Measurements from ENCODE around the gene CCBE1.

Gene CCBE1

DNA sequence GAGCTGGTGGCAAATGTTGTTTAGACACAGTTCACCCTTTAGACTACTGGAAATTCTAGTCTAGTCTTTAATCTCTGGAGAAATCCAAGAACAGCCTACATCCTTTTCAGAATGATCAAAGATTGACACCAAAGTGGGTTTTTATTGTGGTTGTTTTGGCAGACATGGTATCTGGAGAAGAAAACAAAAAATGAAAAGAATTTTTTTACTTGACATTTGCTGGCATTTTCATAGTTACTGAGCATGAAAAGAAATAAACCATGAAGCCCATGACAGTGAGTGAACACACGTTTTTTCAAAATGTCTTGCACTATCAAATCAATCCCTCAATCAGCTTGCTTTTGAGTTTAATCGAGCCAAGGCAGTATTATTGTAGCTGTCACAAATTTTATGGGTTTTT, 125.3 kb downstream of the CCBE1 start:
- no peak for TF ChIP-seq ZFX (IDR thresholded peaks at IDR 0.05; ENCODE audit: borderline replicate concordance)
- TF ChIP-seq, protein P1, sequence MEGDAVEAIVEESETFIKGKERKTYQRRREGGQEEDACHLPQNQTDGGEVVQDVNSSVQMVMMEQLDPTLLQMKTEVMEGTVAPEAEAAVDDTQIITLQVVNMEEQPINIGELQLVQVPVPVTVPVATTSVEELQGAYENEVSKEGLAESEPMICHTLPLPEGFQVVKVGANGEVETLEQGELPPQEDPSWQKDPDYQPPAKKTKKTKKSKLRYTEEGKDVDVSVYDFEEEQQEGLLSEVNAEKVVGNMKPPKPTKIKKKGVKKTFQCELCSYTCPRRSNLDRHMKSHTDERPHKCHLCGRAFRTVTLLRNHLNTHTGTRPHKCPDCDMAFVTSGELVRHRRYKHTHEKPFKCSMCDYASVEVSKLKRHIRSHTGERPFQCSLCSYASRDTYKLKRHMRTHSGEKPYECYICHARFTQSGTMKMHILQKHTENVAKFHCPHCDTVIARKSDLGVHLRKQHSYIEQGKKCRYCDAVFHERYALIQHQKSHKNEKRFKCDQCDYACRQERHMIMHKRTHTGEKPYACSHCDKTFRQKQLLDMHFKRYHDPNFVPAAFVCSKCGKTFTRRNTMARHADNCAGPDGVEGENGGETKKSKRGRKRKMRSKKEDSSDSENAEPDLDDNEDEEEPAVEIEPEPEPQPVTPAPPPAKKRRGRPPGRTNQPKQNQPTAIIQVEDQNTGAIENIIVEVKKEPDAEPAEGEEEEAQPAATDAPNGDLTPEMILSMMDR (IDR thresholded peaks at IDR 0.05), result no peak
- H3K27ac ChIP-seq, result no peak overlapping the region

DNA sequence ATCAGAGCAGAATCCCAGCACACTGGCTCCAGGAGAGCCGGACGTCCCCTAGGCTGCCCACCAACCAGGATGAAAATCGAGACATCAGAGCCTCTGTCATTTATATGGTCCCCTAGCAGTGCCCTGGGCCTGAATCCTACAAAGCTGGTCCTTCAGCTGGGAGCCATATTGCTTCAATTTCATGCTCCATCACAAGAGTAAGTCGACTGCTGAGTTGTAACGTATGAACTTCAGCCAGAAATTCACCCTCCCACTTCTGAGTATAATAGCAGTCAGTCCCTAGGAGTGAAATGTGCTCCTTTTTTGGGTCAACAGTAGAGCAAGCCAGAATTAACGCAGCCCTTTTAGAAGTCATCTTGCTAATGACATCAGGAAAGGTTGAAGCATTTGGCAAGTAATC, 126.4 kb downstream of the CCBE1 start:
- TF ChIP-seq, protein P1 (IDR thresholded peaks at IDR 0.05), result no peak
- H3K27ac ChIP-seq, result no peak overlapping the region

DNA sequence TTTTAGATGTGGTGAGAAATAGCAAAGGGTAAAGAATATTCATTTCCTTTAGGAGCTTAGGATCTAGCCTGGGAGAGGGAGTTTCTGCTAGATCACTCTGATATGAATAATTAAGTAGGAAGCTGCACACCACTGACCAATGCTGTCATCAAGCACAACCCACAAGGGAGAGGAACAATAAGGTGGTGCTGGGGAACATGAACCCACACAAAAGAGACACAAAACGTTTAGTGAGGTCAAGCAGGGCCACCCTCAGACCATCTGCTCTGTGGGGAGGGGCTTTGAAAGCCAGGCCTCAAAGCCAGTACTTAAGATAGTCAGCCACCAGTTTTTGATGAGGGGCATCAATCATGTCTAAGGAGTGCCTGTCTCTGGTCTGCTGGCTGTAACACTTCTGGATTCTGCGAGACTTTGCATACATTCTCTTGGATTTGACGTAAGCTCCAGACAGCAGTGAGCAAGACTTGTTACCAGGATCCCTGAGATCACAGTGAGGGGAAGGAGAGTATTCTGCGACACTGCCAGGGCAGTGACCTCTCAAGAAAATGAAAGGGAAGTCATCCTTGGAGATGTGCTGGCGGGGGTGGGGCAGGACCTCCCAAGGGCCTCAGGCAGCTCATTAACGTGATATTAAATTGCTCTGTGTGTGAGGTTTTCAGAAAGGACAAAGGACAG, 127.0 kb downstream of the CCBE1 start:
- TF ChIP-seq, protein P1 (IDR thresholded peaks at IDR 0.05), result no peak
- TF ChIP-seq ZFX (IDR thresholded peaks at IDR 0.05; ENCODE audit: borderline replicate concordance), result no peak

DNA sequence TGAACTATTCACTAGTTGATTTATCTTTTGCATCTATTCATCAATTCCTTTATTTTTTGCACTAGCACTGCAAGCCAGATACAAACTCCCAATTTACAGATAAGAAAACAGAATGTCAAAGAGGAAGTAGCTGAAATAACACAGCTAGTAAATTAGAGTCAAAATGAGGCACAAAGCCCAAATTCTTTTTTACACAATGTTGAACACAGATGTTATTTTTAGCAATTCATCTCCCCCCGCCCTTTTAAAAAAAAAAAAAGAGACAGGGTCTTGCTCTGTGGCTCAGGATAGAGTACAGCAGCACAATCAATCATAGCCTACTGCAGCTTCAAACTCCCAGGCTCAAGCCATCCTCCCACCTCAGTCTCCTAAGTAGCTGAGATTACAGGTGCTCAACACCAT, 127.8 kb downstream of the CCBE1 start:
- H3K27ac ChIP-seq, result no peak overlapping the region
- TF ChIP-seq ZFX (IDR thresholded peaks at IDR 0.05; ENCODE audit: borderline replicate concordance), result no peak
- TF ChIP-seq, protein P1 (IDR thresholded peaks at IDR 0.05), result no peak

More for the DNA sequence above, 127.0 kb downstream of the CCBE1 start:
- H3K27ac ChIP-seq, result no peak overlapping the region

DNA sequence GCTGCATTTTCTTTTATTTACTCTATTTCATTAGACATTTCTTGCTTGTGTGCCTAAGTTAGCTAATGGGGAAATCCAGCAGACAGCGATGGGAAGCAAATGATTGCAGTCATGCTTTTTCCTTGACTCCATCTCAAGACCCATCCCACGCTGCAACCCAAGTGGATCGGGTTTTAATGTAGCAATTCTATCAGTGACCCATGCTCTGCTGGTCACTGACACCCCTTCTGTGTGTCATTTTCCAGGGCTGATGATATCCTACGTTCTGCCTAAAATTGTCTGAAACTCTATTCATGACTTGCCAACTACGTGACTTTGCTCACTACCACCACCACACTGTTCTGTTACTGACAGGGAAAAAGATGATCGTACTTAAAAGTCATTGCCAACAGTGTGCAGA, 129.8 kb downstream of the CCBE1 start:
- TF ChIP-seq, protein P1 (IDR thresholded peaks at IDR 0.05), result no peak
- no peak for TF ChIP-seq ZFX (IDR thresholded peaks at IDR 0.05; ENCODE audit: borderline replicate concordance)
- H3K27ac ChIP-seq, result no peak overlapping the region

DNA sequence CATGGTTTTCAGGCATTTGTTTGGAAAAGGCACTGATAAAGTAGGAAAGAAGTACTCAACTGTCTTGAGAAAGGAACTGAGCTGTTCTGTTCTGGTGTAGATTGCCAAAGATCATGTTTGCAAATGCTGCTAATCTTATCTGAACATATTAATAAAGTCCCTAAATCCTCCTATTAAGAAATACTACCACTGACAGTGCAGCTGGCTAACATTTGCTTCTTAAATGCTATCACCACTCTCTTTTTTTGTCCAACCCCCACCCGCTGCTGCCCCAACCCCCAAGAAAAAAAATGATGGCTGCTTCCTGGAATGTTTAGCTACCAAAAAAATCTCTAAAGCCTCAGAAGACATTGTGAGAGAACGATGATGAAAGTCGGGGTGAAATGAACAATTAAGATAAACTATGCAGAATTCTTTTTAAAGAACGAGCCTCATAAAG, 130.7 kb downstream of the CCBE1 start:
- TF ChIP-seq ZFX (IDR thresholded peaks at IDR 0.05; ENCODE audit: borderline replicate concordance), result no peak
- TF ChIP-seq, protein P1 (IDR thresholded peaks at IDR 0.05), result no peak
- no peak overlapping the region for H3K27ac ChIP-seq

DNA sequence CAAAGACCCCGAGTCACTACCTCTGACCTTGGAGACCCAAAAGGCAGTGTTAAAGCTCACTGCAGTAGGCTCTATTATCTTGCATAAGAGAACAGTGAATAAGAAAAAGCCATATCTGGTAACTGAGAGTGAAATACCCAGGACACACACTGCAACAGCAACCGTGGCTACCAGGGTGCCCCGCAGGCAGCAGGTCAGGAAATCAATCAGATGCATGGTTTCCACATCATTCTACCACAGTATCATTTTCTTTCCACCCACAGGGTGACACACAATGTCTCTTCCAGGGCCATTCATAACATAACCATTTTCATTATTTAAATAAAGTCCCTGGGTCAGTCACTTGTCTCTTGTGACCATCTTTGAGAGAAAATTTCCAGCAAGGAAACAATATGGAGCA, 131.3 kb downstream of the CCBE1 start:
- TF ChIP-seq, protein P1 (IDR thresholded peaks at IDR 0.05), result no peak
- no peak overlapping the region for H3K27ac ChIP-seq
